ENCODE measurements around the gene DPP8.

The DPP8 gene

GRCh38 chr15:65541231-65541820 is 23.8 kb upstream of the DPP8 start:
- Histone ChIP-seq H3K14ac (ENCODE audit: low read length in 2 of 2) (no peak overlapping the region), H3K4me2 (ENCODE audit: low read length, poor library complexity, severe bottlenecking) (no peak overlapping the region), H3K36me3 (ENCODE audit: control insufficient read depth in 1 of 2, insufficient read depth in 2 of 2, low read depth in 1 of 2, low read length in 2 of 2) (no peaks in the 10 kb centered on the region), H2AK5ac (ENCODE audit: low read length, severe bottlenecking) (no peak overlapping the region), H3K23ac (ENCODE audit: low read length in 2 of 2) (no peak overlapping the region), H3K9me3 (ENCODE audit: control insufficient read depth, low read length) (no peaks in the 10 kb centered on the region), H2BK12ac (ENCODE audit: low read length in 2 of 2) (no peak overlapping the region), H3K18ac (ENCODE audit: low read depth in 1 of 2, low read length in 2 of 2) (no peak overlapping the region), H4K91ac (ENCODE audit: low read length) (no peak overlapping the region), H3K4ac (ENCODE audit: low read depth in 1 of 2, low read length in 2 of 2) (no peak overlapping the region), H2BK120ac (ENCODE audit: low read depth, low read length) (no peak overlapping the region), H3K4me3 (ENCODE audit: insufficient read depth in 1 of 2, low read depth in 1 of 2, low read length in 2 of 2) (no peak overlapping the region), H3K27me3 (ENCODE audit: control insufficient read depth in 1 of 2, insufficient read depth in 1 of 2, low read length in 2 of 2) (no peaks in the 10 kb centered on the region), H2BK15ac (ENCODE audit: low read depth, poor library complexity, severe bottlenecking) (no peak overlapping the region), H3K9ac (ENCODE audit: low read length) (no peak overlapping the region), H3K79me1 (replicated peaks; ENCODE audit: low read length, poor library complexity, severe bottlenecking) (peaks cover 5% of the 10 kb centered on the region), H2BK5ac (ENCODE audit: low read depth, low read length, poor library complexity, severe bottlenecking) (no peak overlapping the region), H3K4me1 (ENCODE audit: control insufficient read depth, insufficient read depth, low read depth, low read length) (no peaks in the 10 kb centered on the region), H4K8ac (ENCODE audit: low read length) (no peak overlapping the region), H3K27ac (ENCODE audit: low read length, poor library complexity, severe bottlenecking) (no peak overlapping the region), H2AFZ (ENCODE audit: low read depth, low read length) (no peak overlapping the region)
- DNase-seq = peak; percentile 23
- 93% methylated on average over 3 of the region's 3 CpGs for WGBS

- Histone ChIP-seq H2BK5ac (ENCODE audit: low read depth, low read length, poor library complexity, severe bottlenecking) (no peak overlapping the region), H3K4me2 (ENCODE audit: low read length, poor library complexity, severe bottlenecking) (no peak overlapping the region), H2AK5ac (ENCODE audit: low read length, severe bottlenecking) (no peak overlapping the region), H3K79me1 (replicated peaks; ENCODE audit: low read length, poor library complexity, severe bottlenecking) (peaks cover 5% of the 10 kb centered on the region), H3K23ac (ENCODE audit: low read length in 2 of 2) (no peak overlapping the region), H3K27me3 (ENCODE audit: control insufficient read depth in 1 of 2, insufficient read depth in 1 of 2, low read length in 2 of 2) (no peaks in the 10 kb centered on the region), H3K9ac (ENCODE audit: low read length) (no peak overlapping the region), H3K18ac (ENCODE audit: low read depth in 1 of 2, low read length in 2 of 2) (no peak overlapping the region), H3K4me1 (ENCODE audit: control insufficient read depth, insufficient read depth, low read depth, low read length) (peaks cover 1% of the 10 kb centered on the region), H2BK12ac (ENCODE audit: low read length in 2 of 2) (no peak overlapping the region), H3K14ac (ENCODE audit: low read length in 2 of 2) (no peak overlapping the region), H2BK15ac (ENCODE audit: low read depth, poor library complexity, severe bottlenecking) (no peak overlapping the region), H3K9me3 (ENCODE audit: control insufficient read depth, low read length) (no peaks in the 10 kb centered on the region), H2BK120ac (ENCODE audit: low read depth, low read length) (no peak overlapping the region), H3K4me3 (ENCODE audit: insufficient read depth in 1 of 2, low read depth in 1 of 2, low read length in 2 of 2) (no peak overlapping the region), H3K27ac (ENCODE audit: low read length, poor library complexity, severe bottlenecking) (no peak overlapping the region), H3K4ac (ENCODE audit: low read depth in 1 of 2, low read length in 2 of 2) (no peak overlapping the region), H4K91ac (ENCODE audit: low read length) (no peak overlapping the region), H2AFZ (ENCODE audit: low read depth, low read length) (no peak overlapping the region), H4K8ac (ENCODE audit: low read length) (no peak overlapping the region), H3K36me3 (ENCODE audit: control insufficient read depth in 1 of 2, insufficient read depth in 2 of 2, low read depth in 1 of 2, low read length in 2 of 2) (peaks cover 0 to 3% of the 10 kb centered on the region in 2 experiments)
- DNase-seq = no peak
- 80% methylated on average over 1 of the region's 1 CpG for WGBS
These were observed 22.8 kb upstream of the DPP8 start for GRCh38 chr15:65540314-65540713.

- Histone ChIP-seq H3K4me3 (ENCODE audit: insufficient read depth in 1 of 2, low read depth in 1 of 2, low read length in 2 of 2) (no peak overlapping the region), H3K9ac (ENCODE audit: low read length) (no peak overlapping the region), H2AK5ac (ENCODE audit: low read length, severe bottlenecking) (no peak overlapping the region), H2BK15ac (ENCODE audit: low read depth, poor library complexity, severe bottlenecking) (no peak overlapping the region), H2BK12ac (ENCODE audit: low read length in 2 of 2) (no peak overlapping the region), H4K8ac (ENCODE audit: low read length) (no peak overlapping the region), H2AFZ (ENCODE audit: low read depth, low read length) (no peak overlapping the region), H3K79me1 (replicated peaks; ENCODE audit: low read length, poor library complexity, severe bottlenecking) (no peaks in the 10 kb centered on the region), H2BK5ac (ENCODE audit: low read depth, low read length, poor library complexity, severe bottlenecking) (no peak overlapping the region), H3K27me3 (ENCODE audit: control insufficient read depth in 1 of 2, insufficient read depth in 1 of 2, low read length in 2 of 2) (no peaks in the 10 kb centered on the region), H3K4me1 (ENCODE audit: control insufficient read depth, insufficient read depth, low read depth, low read length) (peaks cover 5% of the 10 kb centered on the region), H3K4me2 (ENCODE audit: low read length, poor library complexity, severe bottlenecking) (no peak overlapping the region), H4K91ac (ENCODE audit: low read length) (no peak overlapping the region), H3K23ac (ENCODE audit: low read length in 2 of 2) (no peak overlapping the region), H3K4ac (ENCODE audit: low read depth in 1 of 2, low read length in 2 of 2) (no peak overlapping the region), H3K9me3 (ENCODE audit: control insufficient read depth, low read length) (no peaks in the 10 kb centered on the region), H3K27ac (ENCODE audit: low read length, poor library complexity, severe bottlenecking) (no peak overlapping the region), H3K14ac (ENCODE audit: low read length in 2 of 2) (no peak overlapping the region), H2BK120ac (ENCODE audit: low read depth, low read length) (no peak overlapping the region), H3K36me3 (ENCODE audit: control insufficient read depth in 1 of 2, insufficient read depth in 2 of 2, low read depth in 1 of 2, low read length in 2 of 2) (peaks cover 0 to 3% of the 10 kb centered on the region in 2 experiments), H3K18ac (ENCODE audit: low read depth in 1 of 2, low read length in 2 of 2) (no peak overlapping the region)
- WGBS = 85% methylated on average over 2 of the region's 4 CpGs
- peak; percentile 34 for DNase-seq
These were observed 17.7 kb upstream of the DPP8 start for GRCh38 chr15:65535192-65535591.

- no peaks in the 10 kb centered on the region for H3K79me1 ChIP-seq (replicated peaks; ENCODE audit: low read length, poor library complexity, severe bottlenecking)
- no peak overlapping the region for H3K23ac ChIP-seq (ENCODE audit: low read length in 2 of 2)
- DNase-seq = peak; percentile 64
- WGBS = 59% methylated on average over 5 of the region's 5 CpGs
- H2BK12ac ChIP-seq (ENCODE audit: low read length in 2 of 2) = peak overlapping the region in 1 of 2 experiments; percentile 24
- H2AK5ac ChIP-seq (ENCODE audit: low read length, severe bottlenecking) = no peak overlapping the region
- H4K8ac ChIP-seq (ENCODE audit: low read length) = no peak overlapping the region
- H2BK15ac ChIP-seq (ENCODE audit: low read depth, poor library complexity, severe bottlenecking) = no peak overlapping the region
- H3K9me3 ChIP-seq (ENCODE audit: control insufficient read depth, low read length) = no peaks in the 10 kb centered on the region
- H2BK120ac ChIP-seq (ENCODE audit: low read depth, low read length) = peak overlapping the region; percentile 84
- peaks cover 0 to 3% of the 10 kb centered on the region in 2 experiments for H3K36me3 ChIP-seq (ENCODE audit: control insufficient read depth in 1 of 2, insufficient read depth in 2 of 2, low read depth in 1 of 2, low read length in 2 of 2)
- no peak overlapping the region for H3K4ac ChIP-seq (ENCODE audit: low read depth in 1 of 2, low read length in 2 of 2)
- no peak overlapping the region for H2BK5ac ChIP-seq (ENCODE audit: low read depth, low read length, poor library complexity, severe bottlenecking)
- no peak overlapping the region for H3K18ac ChIP-seq (ENCODE audit: low read depth in 1 of 2, low read length in 2 of 2)
- peak overlapping the region; percentile 31 for H3K4me2 ChIP-seq (ENCODE audit: low read length, poor library complexity, severe bottlenecking)
- peaks cover 5% of the 10 kb centered on the region for H3K4me1 ChIP-seq (ENCODE audit: control insufficient read depth, insufficient read depth, low read depth, low read length)
- no peaks in the 10 kb centered on the region for H3K27me3 ChIP-seq (ENCODE audit: control insufficient read depth in 1 of 2, insufficient read depth in 1 of 2, low read length in 2 of 2)
- H3K9ac ChIP-seq (ENCODE audit: low read length) = no peak overlapping the region
- H2AFZ ChIP-seq (ENCODE audit: low read depth, low read length) = no peak overlapping the region
- H3K14ac ChIP-seq (ENCODE audit: low read length in 2 of 2) = no peak overlapping the region
- no peak overlapping the region for H4K91ac ChIP-seq (ENCODE audit: low read length)
- H3K27ac ChIP-seq (ENCODE audit: low read length, poor library complexity, severe bottlenecking) = no peak overlapping the region
- no peak overlapping the region for H3K4me3 ChIP-seq (ENCODE audit: insufficient read depth in 1 of 2, low read depth in 1 of 2, low read length in 2 of 2)
These were observed 15.7 kb upstream of the DPP8 start for GRCh38 chr15:65533057-65533756.

Measured in mesenchymal stem cell (in vitro differentiated cells and primary cell).